OCI-LY7 (cell line): ENCODE results near the gene SPOCK1. TPM values are rescaled to one million over a fixed set of nuclear protein-coding genes. Genes with fewer than 3 reads are reported as not detected.

Source experiments
- BruUV-seq: library from RNA; stranded (reverse); fragments of 400-500 nt; replicated peaks from 2 replicates; lab custom pipeline; 2021; lab: Mats Ljungman, UMichigan
- CTCF ChIA-PET: fragments of 300-600 bp; sonication (Branson Sonifier 250); formaldehyde crosslinking; loops from one replicate; lab custom pipeline; 2022; ENCODE audit warnings: antibody characterized with exemption; ENCODE audit not compliant: unreplicated experiment; lab: Charles Lee
- POLR2A ChIA-PET: fragments of 300-600 bp; sonication (Branson Sonifier 250); formaldehyde crosslinking; loops from one replicate; lab custom pipeline; 2022; ENCODE audit warnings: antibody characterized with exemption; lab: Charles Lee
- DNase-seq: peaks from one replicate; pipeline ENCODE4 v3.0.0-alpha.2; 2015; ENCODE audit warnings: low spot score
- H2AFZ ChIP-seq: fragments of 200-600 bp; sonication (generic), shearing (Covaris generic); 2 replicates; pipeline ENCODE4 v1.6.1; 2014; ENCODE audit warnings: mild to moderate bottlenecking, antibody characterized with exemption, low read length, moderate library complexity
- H3K27ac ChIP-seq: fragments of 200-600 bp; sonication (generic); 2 replicates; pipeline ENCODE4 v1.5.1; 2014; ENCODE audit warnings: mixed run types, low read depth, mild to moderate bottlenecking, moderate library complexity, low read length, inconsistent platforms; ENCODE audit not compliant: poor library complexity, severe bottlenecking
- H3K36me3 ChIP-seq: fragments of 200-600 bp; sonication (generic); 2 replicates; pipeline ENCODE4 v1.6.1; 2014; ENCODE audit warnings: mild to moderate bottlenecking, antibody characterized with exemption, low read length, moderate library complexity, mixed read lengths; ENCODE audit not compliant: insufficient read depth
- H3K4me1 ChIP-seq: fragments of 200-600 bp; sonication (generic); 2 replicates; pipeline ENCODE4 v1.5.1; 2014; ENCODE audit warnings: mild to moderate bottlenecking, low read length; ENCODE audit not compliant: insufficient read depth, poor library complexity, severe bottlenecking
- H3K4me2 ChIP-seq: fragments of 200-600 bp; sonication (generic); 2 replicates; pipeline ENCODE4 v1.6.1; 2014; ENCODE audit warnings: mild to moderate bottlenecking, low read length
- H3K4me3 ChIP-seq: fragments of 200-600 bp; sonication (generic); 2 replicates; pipeline ENCODE4 v1.5.1; 2014; ENCODE audit warnings: mild to moderate bottlenecking, low read depth, low read length; ENCODE audit not compliant: poor library complexity, severe bottlenecking
- H3K79me2 ChIP-seq: fragments of 200-600 bp; sonication (generic); 2 replicates; pipeline ENCODE4 v1.6.1; 2016; ENCODE audit warnings: low read depth, mild to moderate bottlenecking, low read length, moderate library complexity, mixed read lengths; ENCODE audit not compliant: insufficient read depth
- H3K9me2 ChIP-seq: fragments of 200-600 bp; sonication (generic); 2 replicates; pipeline ENCODE4 v1.6.1; 2016; ENCODE audit warnings: mild to moderate bottlenecking, low read length, mixed read lengths; ENCODE audit not compliant: insufficient read depth
- H3K9me3 ChIP-seq: fragments of 200-600 bp; sonication (generic); 2 replicates; pipeline ENCODE4 v1.6.1; 2014; ENCODE audit warnings: mild to moderate bottlenecking, mixed run types, low read length, mixed read lengths
- H4K20me1 ChIP-seq: fragments of 200-600 bp; sonication (generic); 2 replicates; pipeline ENCODE4 v1.6.1; 2014; ENCODE audit warnings: mild to moderate bottlenecking, antibody characterized with exemption, low read length, moderate library complexity, mixed read lengths; ENCODE audit not compliant: insufficient read depth
- EZH2phosphoT487 ChIP-seq: fragments of 200-600 bp; sonication (generic); IDR thresholded peaks from 2 replicates; pipeline ENCODE4 v1.6.1; 2018; ENCODE audit warnings: low read depth, borderline replicate concordance, mild to moderate bottlenecking, mixed run types, antibody characterized with exemption, low read length, moderate library complexity, mixed read lengths
- intact Hi-C: fragments of 100-400 bp; cut with micrococcal nuclease; formaldehyde crosslinking; loops from one replicate; pipeline ENCODE4 v1.10.0; 2022; ENCODE audit not compliant: unreplicated experiment
- total RNA-seq, 2 experiments: library from RNA; depleted of rRNA in 1 of 2; stranded (reverse); fragments of >200 nt in 1 of 2; shearing (Covaris generic) in 1 of 2; gene quantifications; 2 replicates each; pipeline ENCODE4 v1.2.3, GENCODE V29; 2014 to 2022
- TF ChIP-seq, protein P1 (sequence below): fragments of 200-600 bp; sonication (generic); conservative IDR thresholded peaks from 2 replicates; pipeline ENCODE4 v1.5.1; 2014; ENCODE audit warnings: mild to moderate bottlenecking, antibody characterized with exemption, low read length, moderate library complexity, mixed read lengths

SPOCK1 gene
- total RNA-seq, 2 experiments from 2014 or later, result 0.29 to 1.5 TPM

DNA sequence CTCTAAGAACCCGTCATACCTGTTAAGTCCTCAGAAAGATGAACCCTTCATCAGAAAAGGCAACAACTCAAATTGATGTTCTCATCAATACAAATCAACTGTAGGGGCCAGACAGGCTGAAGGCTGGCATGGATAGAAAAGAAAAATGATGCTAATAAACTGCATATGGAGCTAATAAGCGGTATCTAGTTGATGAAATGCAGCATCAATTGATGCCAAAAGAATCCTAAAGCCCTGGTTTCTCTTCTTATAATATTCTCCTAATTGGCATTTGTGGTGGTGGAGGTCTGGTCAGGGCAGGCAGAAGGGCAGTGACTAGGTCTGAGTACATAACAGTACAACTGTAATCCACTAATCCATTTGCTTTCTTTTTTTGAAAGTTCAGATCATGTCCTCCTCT lies 322.5 kb downstream of the SPOCK1 start:
- BruUV-seq, result no TSS peak
- CTCF ChIA-PET, result no interaction called here
- Histone ChIP-seq H3K9me3 (no peaks in the 10 kb centered on the region), H3K36me3 (no peaks in the 10 kb centered on the region), H3K4me1 (no peaks in the 10 kb centered on the region), H3K79me2 (no peaks in the 10 kb centered on the region), H3K4me2 (no peak overlapping the region), H3K9me2 (no peaks in the 10 kb centered on the region), H4K20me1 (no peaks in the 10 kb centered on the region), H2AFZ (no peak overlapping the region), H3K4me3 (no peak overlapping the region), H3K27ac (no peak overlapping the region)
- intact Hi-C loops, result no loop called here
- no peak for TF ChIP-seq EZH2phosphoT487
- TF ChIP-seq, protein P1, sequence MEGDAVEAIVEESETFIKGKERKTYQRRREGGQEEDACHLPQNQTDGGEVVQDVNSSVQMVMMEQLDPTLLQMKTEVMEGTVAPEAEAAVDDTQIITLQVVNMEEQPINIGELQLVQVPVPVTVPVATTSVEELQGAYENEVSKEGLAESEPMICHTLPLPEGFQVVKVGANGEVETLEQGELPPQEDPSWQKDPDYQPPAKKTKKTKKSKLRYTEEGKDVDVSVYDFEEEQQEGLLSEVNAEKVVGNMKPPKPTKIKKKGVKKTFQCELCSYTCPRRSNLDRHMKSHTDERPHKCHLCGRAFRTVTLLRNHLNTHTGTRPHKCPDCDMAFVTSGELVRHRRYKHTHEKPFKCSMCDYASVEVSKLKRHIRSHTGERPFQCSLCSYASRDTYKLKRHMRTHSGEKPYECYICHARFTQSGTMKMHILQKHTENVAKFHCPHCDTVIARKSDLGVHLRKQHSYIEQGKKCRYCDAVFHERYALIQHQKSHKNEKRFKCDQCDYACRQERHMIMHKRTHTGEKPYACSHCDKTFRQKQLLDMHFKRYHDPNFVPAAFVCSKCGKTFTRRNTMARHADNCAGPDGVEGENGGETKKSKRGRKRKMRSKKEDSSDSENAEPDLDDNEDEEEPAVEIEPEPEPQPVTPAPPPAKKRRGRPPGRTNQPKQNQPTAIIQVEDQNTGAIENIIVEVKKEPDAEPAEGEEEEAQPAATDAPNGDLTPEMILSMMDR, result no peak
- no peak for DNase-seq
- POLR2A ChIA-PET, result interaction anchor here (1.4 kb wide), 1 partner anchor 64 kb away, joined by 5 read pairs; no protein-coding TSS in a partner anchor

DNA sequence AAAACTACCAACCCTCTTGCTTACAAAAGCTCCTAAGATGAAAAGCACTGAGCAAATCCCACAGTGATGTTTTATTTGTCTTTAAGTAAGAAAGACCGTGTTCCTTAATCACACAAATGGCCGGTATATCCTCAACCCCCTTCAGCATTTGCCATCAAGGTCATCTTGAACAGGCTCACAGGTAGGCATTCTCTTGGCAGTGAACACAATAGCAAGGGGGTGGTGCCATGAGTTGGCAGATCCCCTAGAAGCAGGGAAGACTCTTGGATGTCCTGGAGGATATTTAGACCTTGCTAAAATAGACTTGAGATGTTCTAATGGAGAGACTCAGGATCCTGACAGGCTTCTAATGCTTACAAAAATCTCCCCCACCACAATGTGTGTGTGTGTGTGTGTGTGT lies 323.0 kb downstream of the SPOCK1 start:
- POLR2A ChIA-PET, result interaction anchor here (1.4 kb wide), 1 partner anchor 64 kb away, joined by 5 read pairs; no protein-coding TSS in a partner anchor
- no peak overlapping the region for H3K4me3 ChIP-seq
- no peaks in the 10 kb centered on the region for H4K20me1 ChIP-seq
- no TSS peak for BruUV-seq
- no peak overlapping the region for H3K4me2 ChIP-seq
- no peaks in the 10 kb centered on the region for H3K79me2 ChIP-seq
- no peak for DNase-seq
- CTCF ChIA-PET, result no interaction called here
- no peaks in the 10 kb centered on the region for H3K9me3 ChIP-seq
- intact Hi-C loops, result no loop called here
- TF ChIP-seq, protein P1, result no peak
- TF ChIP-seq EZH2phosphoT487, result no peak
- no peak overlapping the region for H2AFZ ChIP-seq
- no peaks in the 10 kb centered on the region for H3K9me2 ChIP-seq
- H3K36me3 ChIP-seq, result no peaks in the 10 kb centered on the region
- H3K4me1 ChIP-seq, result no peaks in the 10 kb centered on the region
- no peak overlapping the region for H3K27ac ChIP-seq

DNA sequence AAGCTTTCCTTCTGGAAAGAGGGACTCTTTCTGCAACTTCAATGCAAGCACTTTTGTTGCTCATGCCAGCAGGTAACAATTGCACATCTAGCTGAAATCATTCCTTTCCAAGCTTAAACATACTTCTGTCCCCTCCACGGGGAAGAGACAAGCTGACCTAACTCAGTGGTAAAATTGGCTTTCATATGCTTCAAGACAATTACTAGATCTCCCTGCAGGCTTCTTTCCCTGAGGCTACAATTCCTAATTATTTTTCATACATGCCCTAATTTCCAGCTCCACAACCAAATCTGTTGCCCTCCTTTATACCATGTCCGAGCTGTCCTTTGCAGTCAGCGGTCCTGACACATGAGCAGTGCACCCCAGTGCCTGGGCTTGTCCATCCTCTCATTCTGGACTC lies 324.9 kb downstream of the SPOCK1 start:
- H3K36me3 ChIP-seq, result no peaks in the 10 kb centered on the region
- TF ChIP-seq, protein P1, result no peak
- no peak for TF ChIP-seq EZH2phosphoT487
- H4K20me1 ChIP-seq, result no peaks in the 10 kb centered on the region
- no peaks in the 10 kb centered on the region for H3K9me3 ChIP-seq
- no peaks in the 10 kb centered on the region for H3K9me2 ChIP-seq
- H3K79me2 ChIP-seq, result no peaks in the 10 kb centered on the region
- POLR2A ChIA-PET, result no interaction called here
- no peaks in the 10 kb centered on the region for H3K4me1 ChIP-seq
- H3K4me3 ChIP-seq, result no peak overlapping the region
- H2AFZ ChIP-seq, result no peak overlapping the region
- no peak overlapping the region for H3K27ac ChIP-seq
- no peak for DNase-seq
- no peak overlapping the region for H3K4me2 ChIP-seq
- no TSS peak for BruUV-seq
- CTCF ChIA-PET, result no interaction called here
- intact Hi-C loops, result no loop called here
